Muscle layer of colon (tissue), 2 donors: ENCODE measurements around the gene ABCD1.
"Not testable (repeated sequence)": the region's sequence is repeated elsewhere in the genome, so short reads cannot be mapped to it uniquely, and the experiment has no call there.

ENCODE experiments used
- H3K27ac ChIP-seq: one replicate; pipeline ENCODE4 v1.7.0; 2013; ENCODE audit warnings: low read depth, mild to moderate bottlenecking, low read length, moderate library complexity
- H3K27me3 ChIP-seq, 2 donors: one replicate each; pipeline ENCODE4 v1.7.0; 2013; ENCODE audit warnings: low read length in 2 of 2, mild to moderate bottlenecking in 2 of 2; ENCODE audit not compliant: insufficient read depth in 2 of 2, control insufficient read depth in 1 of 2
- H3K36me3 ChIP-seq: one replicate; pipeline ENCODE4 v1.7.0; 2013; ENCODE audit warnings: mild to moderate bottlenecking, low read length; ENCODE audit not compliant: insufficient read depth
- H3K4me1 ChIP-seq: one replicate; pipeline ENCODE4 v1.7.0; 2013; ENCODE audit warnings: mild to moderate bottlenecking, low read length; ENCODE audit not compliant: insufficient read depth
- H3K4me3 ChIP-seq, 2 donors: one replicate each; pipeline ENCODE4 v1.7.0; 2013; ENCODE audit warnings: low read length in 2 of 2, low read depth in 1 of 2, mild to moderate bottlenecking in 1 of 2, moderate library complexity in 1 of 2
- H3K9ac ChIP-seq: one replicate; pipeline ENCODE4 v1.7.0; 2013; ENCODE audit warnings: low read length
- H3K9me3 ChIP-seq: one replicate; pipeline ENCODE4 v1.7.0; 2013; ENCODE audit warnings: mild to moderate bottlenecking, low read length
- donor health status: abdominal sarcoma.
- donor health status: Adenocarcinoma of cecum.

ABCD1 gene

DNA sequence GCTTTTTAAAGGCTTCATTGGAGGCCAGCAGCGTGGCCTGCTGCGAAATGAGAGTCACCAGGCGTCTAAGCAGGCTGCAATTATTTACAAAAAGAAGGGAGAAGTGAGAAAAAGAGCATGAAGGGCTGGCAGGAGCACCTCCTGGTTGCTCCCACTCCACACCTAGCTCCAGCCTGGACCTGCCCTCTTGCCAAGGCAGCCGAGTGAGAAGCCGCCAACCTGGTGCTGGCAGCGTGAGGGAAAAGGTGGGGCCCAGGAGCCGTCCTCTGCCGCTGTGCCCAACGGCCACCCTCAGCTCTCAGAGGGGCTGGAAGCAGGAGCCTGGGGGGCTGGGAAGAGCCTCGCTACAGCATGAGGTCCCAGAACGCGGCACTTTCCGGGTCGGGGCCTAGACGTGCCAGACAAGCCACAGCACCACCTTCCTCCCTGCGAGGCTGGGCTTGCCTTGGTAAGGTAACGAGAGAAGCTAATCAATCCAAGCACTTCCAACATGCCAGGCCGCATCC lies 20.6 kb upstream of the ABCD1 start:
- H3K9me3 ChIP-seq: no peaks in the 10 kb centered on the region
- H3K27ac ChIP-seq: peak overlapping the region; percentile 44
- no peak overlapping the region for H3K4me3 ChIP-seq
- H3K27me3 ChIP-seq: no peaks in the 10 kb centered on the region
- H3K36me3 ChIP-seq: no peaks in the 10 kb centered on the region
- H3K4me1 ChIP-seq: peaks cover 18% of the 10 kb centered on the region
- H3K9ac ChIP-seq: no peak overlapping the region

- not testable (repeated sequence) for H3K27me3 ChIP-seq, H3K36me3 ChIP-seq, H3K27ac ChIP-seq, H3K4me3 ChIP-seq, H3K9me3 ChIP-seq, H3K9ac ChIP-seq
- H3K4me1 ChIP-seq: peaks cover 18% of the 10 kb centered on the region
Measured at GRCh38 chrX:153704631-153705402, 19.8 kb upstream of the ABCD1 start.

DNA sequence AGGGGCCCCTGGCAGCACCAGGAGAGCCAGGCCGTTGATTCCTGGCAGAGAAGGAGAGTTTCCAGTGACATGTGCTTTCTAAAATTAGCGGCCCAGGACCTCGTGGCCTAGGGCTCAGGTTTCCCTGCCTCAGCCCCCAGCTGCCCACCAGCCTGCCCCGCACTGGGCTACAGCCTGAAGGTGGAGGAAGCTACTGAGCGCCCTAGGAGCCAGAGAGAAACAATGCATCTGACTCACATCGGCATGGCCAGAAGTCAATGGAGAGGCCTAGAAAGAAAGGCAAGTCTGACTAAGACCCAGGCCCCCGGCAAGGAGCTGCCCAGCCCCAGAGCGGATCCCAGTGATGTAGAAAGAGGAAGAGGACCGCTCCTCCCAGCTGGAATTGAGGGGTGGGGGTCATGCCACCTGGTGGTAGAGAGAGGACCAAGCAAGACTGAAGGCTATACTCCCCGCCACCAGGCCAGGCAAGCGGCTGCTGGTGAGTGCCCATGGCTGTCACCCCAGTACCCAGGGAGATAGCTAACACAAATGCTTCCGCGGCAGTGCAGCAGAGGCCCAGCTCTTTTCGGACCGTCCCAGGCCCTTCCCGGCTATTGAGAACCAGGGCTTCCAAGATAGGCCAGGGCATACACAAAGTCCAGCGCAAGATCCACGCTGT lies 19.1 kb upstream of the ABCD1 start:
- H3K4me3 ChIP-seq, H3K27me3 ChIP-seq, H3K36me3 ChIP-seq, H3K9me3 ChIP-seq, H3K27ac ChIP-seq, H3K9ac ChIP-seq: not testable (repeated sequence)
- peaks cover 15% of the 10 kb centered on the region for H3K4me1 ChIP-seq

DNA sequence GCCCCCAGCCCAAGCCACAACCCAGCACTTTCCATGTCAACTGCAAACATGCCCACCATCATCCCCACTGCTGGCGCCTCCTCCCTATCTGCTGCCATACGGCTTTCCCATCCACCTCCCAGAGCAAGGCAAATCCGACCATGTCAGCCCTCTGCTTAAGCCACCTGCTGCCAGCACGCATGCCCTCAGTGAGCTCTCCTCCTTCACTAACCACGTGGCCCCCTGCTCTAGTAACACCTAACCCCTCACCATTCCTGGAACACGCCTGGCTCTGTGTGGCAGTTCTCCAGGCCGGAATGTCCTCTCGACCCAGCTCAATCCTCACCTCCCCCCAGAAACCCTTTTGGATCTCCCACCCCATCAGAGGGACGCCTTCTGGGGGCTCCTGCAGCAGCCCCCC lies 17.9 kb upstream of the ABCD1 start:
- Histone ChIP-seq H3K4me3 (no peak overlapping the region), H3K27me3 (peaks cover 0 to 3% of the 10 kb centered on the region in 2 donors), H3K36me3 (no peaks in the 10 kb centered on the region), H3K4me1 (peaks cover 10% of the 10 kb centered on the region), H3K27ac (no peak overlapping the region), H3K9ac (no peak overlapping the region), H3K9me3 (no peaks in the 10 kb centered on the region)

DNA sequence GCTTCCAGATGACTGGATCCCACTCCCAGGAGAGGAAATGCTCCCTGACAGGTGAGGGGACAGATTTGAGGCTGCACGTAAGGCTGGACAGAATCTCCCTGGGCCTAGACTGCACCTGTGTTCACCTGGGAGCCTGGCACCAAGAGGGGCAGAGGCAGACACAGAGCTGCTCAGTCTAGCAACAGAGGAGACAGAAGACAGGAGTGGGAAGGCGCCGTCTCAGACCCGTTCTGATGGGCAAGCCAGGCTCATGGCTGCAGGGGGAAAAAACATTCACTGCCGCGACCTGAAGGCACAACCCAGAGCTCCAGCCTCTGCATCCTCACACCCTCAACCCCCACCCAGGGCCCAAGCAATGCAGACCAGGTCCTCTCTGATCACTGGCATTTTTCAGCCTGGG lies 17.2 kb upstream of the ABCD1 start:
- Histone ChIP-seq H3K9me3 (no peaks in the 10 kb centered on the region), H3K4me1 (peaks cover 10% of the 10 kb centered on the region), H3K4me3 (no peak overlapping the region), H3K27me3 (peaks cover 0 to 3% of the 10 kb centered on the region in 2 donors), H3K36me3 (no peaks in the 10 kb centered on the region), H3K27ac (no peak overlapping the region), H3K9ac (no peak overlapping the region)

DNA sequence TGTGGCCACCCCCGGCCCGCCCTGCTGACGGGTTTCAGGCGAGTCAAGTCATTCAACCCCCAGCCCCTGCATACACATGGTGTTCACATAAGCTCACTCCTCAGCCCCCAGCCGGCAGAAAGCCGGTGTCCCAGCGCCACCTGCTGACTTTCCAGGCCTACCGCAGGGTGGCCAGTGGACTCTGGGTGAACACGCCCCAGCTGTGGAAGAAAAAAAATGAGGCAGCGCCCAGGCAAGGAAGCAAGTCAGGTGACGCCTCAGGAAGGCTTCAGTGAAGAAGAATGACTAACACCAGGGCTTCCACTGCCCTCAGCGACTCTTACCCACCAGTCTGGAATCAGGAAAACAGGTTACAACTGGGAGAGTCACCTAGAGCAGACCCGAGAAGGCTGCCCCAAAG lies 16.2 kb upstream of the ABCD1 start:
- Histone ChIP-seq H3K4me3 (no peak overlapping the region), H3K27ac (no peak overlapping the region), H3K9me3 (no peaks in the 10 kb centered on the region), H3K36me3 (no peaks in the 10 kb centered on the region), H3K9ac (no peak overlapping the region), H3K27me3 (peaks cover 0 to 3% of the 10 kb centered on the region in 2 donors), H3K4me1 (peaks cover 10% of the 10 kb centered on the region)

GRCh38 chrX:153709726-153710674 lies 14.7 kb upstream of the ABCD1 start:
- Histone ChIP-seq H3K4me1 (peaks cover 10% of the 10 kb centered on the region), H3K9me3 (no peaks in the 10 kb centered on the region), H3K4me3 (no peak overlapping the region), H3K36me3 (peaks cover 3% of the 10 kb centered on the region), H3K9ac (no peak overlapping the region), H3K27me3 (peaks cover 0 to 3% of the 10 kb centered on the region in 2 donors), H3K27ac (no peak overlapping the region)

DNA sequence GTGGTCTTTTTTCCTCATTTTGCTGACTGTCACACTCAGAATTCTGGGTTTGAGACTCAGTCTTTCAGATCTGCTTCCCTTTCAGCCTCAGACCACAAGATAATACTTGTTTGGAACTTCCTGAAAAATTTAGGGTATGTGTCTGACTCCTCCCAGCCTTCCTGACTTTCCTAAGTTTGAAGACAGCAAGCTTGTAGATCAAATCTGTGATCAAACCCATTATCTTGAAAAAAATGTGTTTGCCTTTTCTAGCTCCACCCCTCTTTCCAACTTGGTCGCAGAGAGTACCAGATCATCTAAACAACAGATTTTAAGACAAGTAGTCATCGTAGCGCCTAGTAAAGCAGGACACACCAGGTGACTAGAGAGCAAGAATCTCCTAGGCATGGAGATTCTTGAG lies 10.4 kb upstream of the ABCD1 start:
- Histone ChIP-seq H3K4me1 (no peaks in the 10 kb centered on the region), H3K36me3 (peaks cover 10% of the 10 kb centered on the region), H3K9ac (no peak overlapping the region), H3K27me3 (peaks cover 0 to 6% of the 10 kb centered on the region in 2 donors), H3K4me3 (no peak overlapping the region), H3K9me3 (no peaks in the 10 kb centered on the region), H3K27ac (no peak overlapping the region)

- Histone ChIP-seq H3K27me3 (peaks cover 0 to 3% of the 10 kb centered on the region in 2 donors), H3K36me3 (peaks cover 34% of the 10 kb centered on the region), H3K27ac (no peak overlapping the region), H3K9ac (no peak overlapping the region), H3K9me3 (no peaks in the 10 kb centered on the region), H3K4me1 (peaks cover 3% of the 10 kb centered on the region), H3K4me3 (no peak overlapping the region)
Measured at GRCh38 chrX:153717445-153717844, 7.2 kb upstream of the ABCD1 start.

DNA sequence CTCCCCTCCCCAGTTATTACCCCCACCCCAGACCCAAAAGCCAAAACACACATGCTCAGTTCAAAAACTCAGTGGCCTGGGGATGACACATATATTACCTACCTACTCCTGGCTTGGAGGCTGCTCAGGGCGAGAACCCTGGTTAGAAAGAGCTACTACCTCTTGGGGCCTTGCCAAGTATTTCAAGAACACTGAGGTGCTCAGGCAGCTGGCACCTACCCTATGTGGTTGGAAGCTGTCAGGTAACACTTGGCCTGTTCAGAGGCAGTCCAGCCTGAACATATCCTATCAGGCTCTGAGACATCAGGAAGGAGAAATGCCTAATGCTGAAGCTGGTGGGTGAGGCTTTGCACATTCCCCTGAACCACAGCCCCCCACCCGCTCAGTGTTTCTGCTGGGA lies 5.4 kb upstream of the ABCD1 start:
- Histone ChIP-seq H3K9ac (no peak overlapping the region), H3K9me3 (no peaks in the 10 kb centered on the region), H3K4me3 (no peak overlapping the region), H3K36me3 (peaks cover 34% of the 10 kb centered on the region), H3K4me1 (peaks cover 8% of the 10 kb centered on the region), H3K27ac (no peak overlapping the region), H3K27me3 (peaks cover 0 to 3% of the 10 kb centered on the region in 2 donors)

GRCh38 chrX:153719701-153720100 lies 5.0 kb upstream of the ABCD1 start:
- Histone ChIP-seq H3K27me3 (peaks cover 0 to 3% of the 10 kb centered on the region in 2 donors), H3K9me3 (no peaks in the 10 kb centered on the region), H3K9ac (no peak overlapping the region), H3K4me3 (no peak overlapping the region), H3K36me3 (peaks cover 34% of the 10 kb centered on the region), H3K27ac (no peak overlapping the region), H3K4me1 (peaks cover 8% of the 10 kb centered on the region)
